HepG2 (cell line): ENCODE measurements around the gene LAMA5. TPM values are rescaled to one million over a fixed set of nuclear protein-coding genes. Genes with fewer than 3 reads are reported as not detected.

Source experiments
- CCDC6 ChIP-seq: sonication (generic); formaldehyde crosslinking; IDR thresholded peaks from 2 replicates; pipeline ENCODE4 v1.8.1; 2022; ENCODE audit warnings: mild to moderate bottlenecking, missing genetic modification reagents, moderate library complexity
- HDAC1 ChIP-seq: sonication (generic); formaldehyde crosslinking; IDR thresholded peaks from 2 replicates; pipeline ENCODE4 v1.5.1; 2020; ENCODE audit warnings: mild to moderate bottlenecking, missing genetic modification reagents
- HNRNPLL ChIP-seq: fragments of 200-400 bp; formaldehyde crosslinking; IDR thresholded peaks from 2 replicates; pipeline ENCODE4 v1.6.1; 2017; ENCODE audit warnings: mild to moderate bottlenecking, low read depth, low read length; ENCODE audit not compliant: poor library complexity, severe bottlenecking
- KLF16 ChIP-seq, 2 experiments: sonication (generic) in 1 of 2; formaldehyde crosslinking in 1 of 2; IDR thresholded peaks; 2 replicates each; pipeline versions ENCODE4 v1.6.1 to v1.8.0; 2016 to 2023; ENCODE audit warnings: missing genetic modification reagents in 2 of 2, missing compliant biosample characterization in 1 of 2
- KLF6 ChIP-seq: IDR thresholded peaks from 2 replicates; pipeline ENCODE4 v1.8.0; 2016; ENCODE audit warnings: missing biosample characterization, missing genetic modification reagents
- TCF7 ChIP-seq: sonication (generic); IDR thresholded peaks from 2 replicates; pipeline ENCODE4 v1.6.1; 2016; ENCODE audit warnings: antibody characterized with exemption, low read depth
- TOE1 ChIP-seq: sonication (generic); formaldehyde crosslinking; IDR thresholded peaks from 2 replicates; pipeline ENCODE4 v1.4.0; 2020; ENCODE audit warnings: mild to moderate bottlenecking, missing genetic modification reagents
- ZNF101 ChIP-seq: sonication (generic); formaldehyde crosslinking; IDR thresholded peaks from 2 replicates; pipeline ENCODE4 v1.4.0; 2020; ENCODE audit warnings: mild to moderate bottlenecking, low read depth, missing genetic modification reagents, borderline replicate concordance
- ZNF292 ChIP-seq: sonication (generic); formaldehyde crosslinking; IDR thresholded peaks from 2 replicates; pipeline ENCODE4 v1.8.1; 2022; ENCODE audit warnings: mild to moderate bottlenecking, low read depth, missing genetic modification reagents, borderline replicate concordance
- ZNF30 ChIP-seq: sonication (generic); formaldehyde crosslinking; IDR thresholded peaks from 2 replicates; pipeline ENCODE4 v1.5.0; 2020; ENCODE audit warnings: mild to moderate bottlenecking, missing genetic modification reagents
- polyA plus RNA-seq, 8 experiments: library from polyadenylated mRNA; depleted of rRNA in 3 of 8; stranded (reverse) in 7 of 8; unstranded in 1 of 8; fragments of >200 nt; fragmentation: Illumina TruSeq in 4 of 8; extraction: Trizol in 4 of 8; gene quantifications; 2 replicates each; pipeline versions ENCODE4 v1.2.1 to v1.2.3, GENCODE V29; 2011 to 2016; ENCODE audit warnings: low read depth in 4 of 8, missing spikeins in 1 of 8, mixed read lengths in 1 of 8; ENCODE audit not compliant: insufficient read depth in 1 of 8
- total RNA-seq, 5 experiments: library from RNA; depleted of rRNA; stranded (reverse); fragments of >200 nt; fragmentation: Illumina TruSeq; extraction: Trizol; gene quantifications; 2 replicates each; pipeline ENCODE4 v1.2.3, GENCODE V29; 2016; ENCODE audit warnings: low read depth in 1 of 5
- TF ChIP-seq, protein P1 (sequence below): IDR thresholded peaks from 2 replicates; pipeline ENCODE4 v1.6.1; 2016; ENCODE audit warnings: low read depth, missing genetic modification reagents, missing compliant biosample characterization
- TF ChIP-seq, protein P2 (sequence below): sonication (generic); formaldehyde crosslinking; IDR thresholded peaks from 2 replicates; pipeline ENCODE4 v1.5.0; 2020; ENCODE audit warnings: mild to moderate bottlenecking, missing genetic modification reagents, borderline replicate concordance

LAMA5 gene
- total and polyA plus RNA-seq, 2 of the 13 experiments (the other 11 are each of a cell fraction or from before 2014, with no cell fraction given): 21.0 to 44.7 TPM

DNA sequence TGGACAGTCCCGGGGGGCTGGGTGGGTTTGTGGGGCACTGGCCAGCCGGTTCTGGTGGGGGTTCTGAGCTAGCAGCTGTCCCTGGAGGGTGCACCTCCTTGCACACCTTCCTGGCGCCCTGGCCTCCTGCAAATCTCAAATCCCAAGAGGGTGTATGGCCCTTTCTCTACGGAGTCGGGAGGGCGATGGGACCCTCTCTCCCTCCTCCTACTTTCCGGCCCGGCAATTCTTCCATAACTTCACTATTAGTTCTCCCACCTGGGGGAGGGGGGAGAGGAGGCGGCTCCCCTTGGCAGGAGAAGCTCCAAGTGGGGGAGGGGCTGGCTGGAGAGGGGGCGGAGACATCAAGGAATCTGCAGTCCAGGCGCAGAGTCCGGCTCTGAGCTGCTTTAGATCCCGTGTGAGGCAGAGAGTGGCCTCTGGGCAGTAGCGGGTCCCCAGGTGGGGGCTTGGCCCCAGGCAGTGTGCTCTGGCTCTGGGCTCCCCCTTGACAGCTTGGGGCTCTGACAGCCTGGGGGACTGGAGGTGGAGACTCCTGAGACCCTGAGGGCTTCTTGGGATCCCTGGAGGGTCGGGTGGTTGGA lies 1.4 kb upstream of the LAMA5 start (continued):
- TF ChIP-seq, protein P1, sequence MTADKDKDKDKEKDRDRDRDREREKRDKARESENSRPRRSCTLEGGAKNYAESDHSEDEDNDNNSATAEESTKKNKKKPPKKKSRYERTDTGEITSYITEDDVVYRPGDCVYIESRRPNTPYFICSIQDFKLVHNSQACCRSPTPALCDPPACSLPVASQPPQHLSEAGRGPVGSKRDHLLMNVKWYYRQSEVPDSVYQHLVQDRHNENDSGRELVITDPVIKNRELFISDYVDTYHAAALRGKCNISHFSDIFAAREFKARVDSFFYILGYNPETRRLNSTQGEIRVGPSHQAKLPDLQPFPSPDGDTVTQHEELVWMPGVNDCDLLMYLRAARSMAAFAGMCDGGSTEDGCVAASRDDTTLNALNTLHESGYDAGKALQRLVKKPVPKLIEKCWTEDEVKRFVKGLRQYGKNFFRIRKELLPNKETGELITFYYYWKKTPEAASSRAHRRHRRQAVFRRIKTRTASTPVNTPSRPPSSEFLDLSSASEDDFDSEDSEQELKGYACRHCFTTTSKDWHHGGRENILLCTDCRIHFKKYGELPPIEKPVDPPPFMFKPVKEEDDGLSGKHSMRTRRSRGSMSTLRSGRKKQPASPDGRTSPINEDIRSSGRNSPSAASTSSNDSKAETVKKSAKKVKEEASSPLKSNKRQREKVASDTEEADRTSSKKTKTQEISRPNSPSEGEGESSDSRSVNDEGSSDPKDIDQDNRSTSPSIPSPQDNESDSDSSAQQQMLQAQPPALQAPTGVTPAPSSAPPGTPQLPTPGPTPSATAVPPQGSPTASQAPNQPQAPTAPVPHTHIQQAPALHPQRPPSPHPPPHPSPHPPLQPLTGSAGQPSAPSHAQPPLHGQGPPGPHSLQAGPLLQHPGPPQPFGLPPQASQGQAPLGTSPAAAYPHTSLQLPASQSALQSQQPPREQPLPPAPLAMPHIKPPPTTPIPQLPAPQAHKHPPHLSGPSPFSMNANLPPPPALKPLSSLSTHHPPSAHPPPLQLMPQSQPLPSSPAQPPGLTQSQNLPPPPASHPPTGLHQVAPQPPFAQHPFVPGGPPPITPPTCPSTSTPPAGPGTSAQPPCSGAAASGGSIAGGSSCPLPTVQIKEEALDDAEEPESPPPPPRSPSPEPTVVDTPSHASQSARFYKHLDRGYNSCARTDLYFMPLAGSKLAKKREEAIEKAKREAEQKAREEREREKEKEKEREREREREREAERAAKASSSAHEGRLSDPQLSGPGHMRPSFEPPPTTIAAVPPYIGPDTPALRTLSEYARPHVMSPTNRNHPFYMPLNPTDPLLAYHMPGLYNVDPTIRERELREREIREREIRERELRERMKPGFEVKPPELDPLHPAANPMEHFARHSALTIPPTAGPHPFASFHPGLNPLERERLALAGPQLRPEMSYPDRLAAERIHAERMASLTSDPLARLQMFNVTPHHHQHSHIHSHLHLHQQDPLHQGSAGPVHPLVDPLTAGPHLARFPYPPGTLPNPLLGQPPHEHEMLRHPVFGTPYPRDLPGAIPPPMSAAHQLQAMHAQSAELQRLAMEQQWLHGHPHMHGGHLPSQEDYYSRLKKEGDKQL (CRISPR knock-in tag): no peak
- TF ChIP-seq, protein P2, sequence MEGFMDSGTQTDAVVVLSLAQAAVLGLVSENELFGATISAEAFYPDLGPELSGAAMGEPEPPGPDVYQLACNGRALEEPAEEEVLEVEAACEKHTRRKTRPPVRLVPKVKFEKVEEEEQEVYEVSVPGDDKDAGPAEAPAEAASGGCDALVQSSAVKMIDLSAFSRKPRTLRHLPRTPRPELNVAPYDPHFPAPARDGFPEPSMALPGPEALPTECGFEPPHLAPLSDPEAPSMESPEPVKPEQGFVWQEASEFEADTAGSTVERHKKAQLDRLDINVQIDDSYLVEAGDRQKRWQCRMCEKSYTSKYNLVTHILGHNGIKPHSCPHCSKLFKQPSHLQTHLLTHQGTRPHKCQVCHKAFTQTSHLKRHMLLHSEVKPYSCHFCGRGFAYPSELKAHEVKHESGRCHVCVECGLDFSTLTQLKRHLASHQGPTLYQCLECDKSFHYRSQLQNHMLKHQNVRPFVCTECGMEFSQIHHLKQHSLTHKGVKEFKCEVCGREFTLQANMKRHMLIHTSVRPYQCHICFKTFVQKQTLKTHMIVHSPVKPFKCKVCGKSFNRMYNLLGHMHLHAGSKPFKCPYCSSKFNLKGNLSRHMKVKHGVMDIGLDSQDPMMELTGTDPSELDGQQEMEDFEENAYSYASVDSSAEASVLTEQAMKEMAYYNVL (CRISPR knock-in tag): peak; percentile 24; the same call in 1 of the 2 replicates
- TF ChIP-seq CCDC6 (CRISPR knock-in tag) (no peak), KLF6 (CRISPR knock-in tag) (no peak), ZNF101 (no peak), TCF7 (peak; percentile 34; the same call in 1 of the 2 replicates), ZNF292 (CRISPR knock-in tag) (peak; percentile 5; the same call in 1 of the 2 replicates), HDAC1 (CRISPR knock-in tag) (peak; percentile 6; the same call in 1 of the 2 replicates), HNRNPLL (no peak), TOE1 (no peak), KLF16 (CRISPR knock-in tag; IDR thresholded peaks at IDR 0.05) (peak in 1 of 2 experiments; percentile 65; a peak in 1 of 4 replicates), ZNF30 (CRISPR knock-in tag) (peak; percentile 86; the same call in 1 of the 2 replicates)
